ENCODE data around the gene GDF2.

Gene GDF2

GRCh38 chr10:47286591-47287315 is 35.5 kb upstream of the GDF2 start:
- Mint-ChIP-seq H3K27ac (peak overlapping the region; percentile 69), H3K27me3 (no peaks in the 10 kb centered on the region)

GRCh38 chr10:47287365-47287802 is 34.9 kb upstream of the GDF2 start:
- DNase-seq, result no peak
- H3K9me3 Mint-ChIP-seq, result no peaks in the 10 kb centered on the region
- no peaks in the 10 kb centered on the region for H3K27me3 Mint-ChIP-seq
- no peaks in the 10 kb centered on the region for H3K36me3 Mint-ChIP-seq (ENCODE audit: low read depth)
- no peak overlapping the region for H3K27ac Mint-ChIP-seq
- H3K4me1 Mint-ChIP-seq (ENCODE audit: low read depth), result peaks cover 28% of the 10 kb centered on the region
- H3K4me3 Mint-ChIP-seq, result no peak overlapping the region

More at GRCh38 chr10:47286591-47287315, 35.5 kb upstream of the GDF2 start:
- no peak for DNase-seq
- H3K4me1 Mint-ChIP-seq (ENCODE audit: low read depth), result peaks cover 28% of the 10 kb centered on the region
- no peaks in the 10 kb centered on the region for H3K9me3 Mint-ChIP-seq
- H3K36me3 Mint-ChIP-seq (ENCODE audit: low read depth), result no peaks in the 10 kb centered on the region
- no peak overlapping the region for H3K4me3 Mint-ChIP-seq

- Mint-ChIP-seq H3K4me1 (ENCODE audit: low read depth) (peaks cover 28% of the 10 kb centered on the region), H3K27me3 (no peaks in the 10 kb centered on the region), H3K27ac (no peak overlapping the region), H3K4me3 (no peak overlapping the region), H3K9me3 (no peaks in the 10 kb centered on the region), H3K36me3 (ENCODE audit: low read depth) (no peaks in the 10 kb centered on the region)
- DNase-seq, result no peak
Measured at GRCh38 chr10:47287805-47288204, 34.4 kb upstream of the GDF2 start.

GRCh38 chr10:47288236-47288635 is 34.0 kb upstream of the GDF2 start:
- Mint-ChIP-seq H3K4me3 (no peak overlapping the region), H3K36me3 (ENCODE audit: low read depth) (no peaks in the 10 kb centered on the region), H3K4me1 (ENCODE audit: low read depth) (peaks cover 28% of the 10 kb centered on the region), H3K9me3 (no peaks in the 10 kb centered on the region), H3K27me3 (no peaks in the 10 kb centered on the region), H3K27ac (no peak overlapping the region)
- DNase-seq, result no peak

GRCh38 chr10:47288916-47289495 is 33.2 kb upstream of the GDF2 start:
- no peaks in the 10 kb centered on the region for H3K36me3 Mint-ChIP-seq (ENCODE audit: low read depth)
- H3K27ac Mint-ChIP-seq, result no peak overlapping the region
- H3K4me1 Mint-ChIP-seq (ENCODE audit: low read depth), result peaks cover 28% of the 10 kb centered on the region
- no peaks in the 10 kb centered on the region for H3K27me3 Mint-ChIP-seq
- no peak for DNase-seq
- H3K9me3 Mint-ChIP-seq, result no peaks in the 10 kb centered on the region
- H3K4me3 Mint-ChIP-seq, result no peak overlapping the region

- DNase-seq, result no peak
- no peaks in the 10 kb centered on the region for H3K27me3 Mint-ChIP-seq
- no peaks in the 10 kb centered on the region for H3K9me3 Mint-ChIP-seq
- peaks cover 26% of the 10 kb centered on the region for H3K4me1 Mint-ChIP-seq (ENCODE audit: low read depth)
- no peaks in the 10 kb centered on the region for H3K36me3 Mint-ChIP-seq (ENCODE audit: low read depth)
- H3K4me3 Mint-ChIP-seq, result no peak overlapping the region
- H3K27ac Mint-ChIP-seq, result no peak overlapping the region
Measured at GRCh38 chr10:47289921-47290320, 32.3 kb upstream of the GDF2 start.

- no peaks in the 10 kb centered on the region for H3K36me3 Mint-ChIP-seq (ENCODE audit: low read depth)
- no peaks in the 10 kb centered on the region for H3K9me3 Mint-ChIP-seq
- peaks cover 22% of the 10 kb centered on the region for H3K4me1 Mint-ChIP-seq (ENCODE audit: low read depth)
- no peaks in the 10 kb centered on the region for H3K27me3 Mint-ChIP-seq
- no peak for DNase-seq
- no peak overlapping the region for H3K4me3 Mint-ChIP-seq
- H3K27ac Mint-ChIP-seq, result no peak overlapping the region
Measured at GRCh38 chr10:47290338-47290737, 31.9 kb upstream of the GDF2 start.

GRCh38 chr10:47291682-47292081 is 30.6 kb upstream of the GDF2 start:
- Mint-ChIP-seq H3K4me1 (ENCODE audit: low read depth) (peaks cover 9% of the 10 kb centered on the region), H3K36me3 (ENCODE audit: low read depth) (no peaks in the 10 kb centered on the region), H3K4me3 (no peak overlapping the region), H3K9me3 (no peaks in the 10 kb centered on the region), H3K27me3 (no peaks in the 10 kb centered on the region), H3K27ac (no peak overlapping the region)
- no peak for DNase-seq

- H3K27ac Mint-ChIP-seq, result no peak overlapping the region
- H3K9me3 Mint-ChIP-seq, result no peaks in the 10 kb centered on the region
- H3K36me3 Mint-ChIP-seq (ENCODE audit: low read depth), result no peaks in the 10 kb centered on the region
- DNase-seq, result no peak
- H3K4me3 Mint-ChIP-seq, result no peak overlapping the region
- H3K27me3 Mint-ChIP-seq, result peaks cover 5% of the 10 kb centered on the region
- no peaks in the 10 kb centered on the region for H3K4me1 Mint-ChIP-seq (ENCODE audit: low read depth)
Measured at GRCh38 chr10:47294057-47294456, 28.2 kb upstream of the GDF2 start.

GRCh38 chr10:47294501-47294900 is 27.8 kb upstream of the GDF2 start:
- no peak for DNase-seq
- no peaks in the 10 kb centered on the region for H3K9me3 Mint-ChIP-seq
- H3K27ac Mint-ChIP-seq, result no peak overlapping the region
- no peak overlapping the region for H3K4me3 Mint-ChIP-seq
- H3K4me1 Mint-ChIP-seq (ENCODE audit: low read depth), result peaks cover 2% of the 10 kb centered on the region
- H3K36me3 Mint-ChIP-seq (ENCODE audit: low read depth), result no peaks in the 10 kb centered on the region
- peaks cover 9% of the 10 kb centered on the region for H3K27me3 Mint-ChIP-seq

- H3K27me3 Mint-ChIP-seq, result peaks cover 12% of the 10 kb centered on the region
- no peak overlapping the region for H3K4me3 Mint-ChIP-seq
- H3K36me3 Mint-ChIP-seq (ENCODE audit: low read depth), result no peaks in the 10 kb centered on the region
- H3K27ac Mint-ChIP-seq, result no peak overlapping the region
- H3K4me1 Mint-ChIP-seq (ENCODE audit: low read depth), result peaks cover 5% of the 10 kb centered on the region
- no peaks in the 10 kb centered on the region for H3K9me3 Mint-ChIP-seq
- no peak for DNase-seq
Measured at GRCh38 chr10:47295411-47295810, 26.8 kb upstream of the GDF2 start.

GRCh38 chr10:47296156-47296894 is 25.9 kb upstream of the GDF2 start:
- Mint-ChIP-seq H3K4me3 (no peak overlapping the region), H3K27me3 (peaks cover 19% of the 10 kb centered on the region), H3K4me1 (ENCODE audit: low read depth) (peaks cover 9% of the 10 kb centered on the region), H3K27ac (no peak overlapping the region), H3K9me3 (no peaks in the 10 kb centered on the region), H3K36me3 (ENCODE audit: low read depth) (no peaks in the 10 kb centered on the region)
- DNase-seq, result no peak

- peaks cover 9% of the 10 kb centered on the region for H3K4me1 Mint-ChIP-seq (ENCODE audit: low read depth)
Measured at GRCh38 chr10:47296941-47297340, 25.3 kb upstream of the GDF2 start.

GRCh38 chr10:47297866-47298540 is 24.3 kb upstream of the GDF2 start:
- no peak overlapping the region for H3K4me3 Mint-ChIP-seq
- DNase-seq, result no peak
- no peak overlapping the region for H3K27ac Mint-ChIP-seq

More at GRCh38 chr10:47296941-47297340, 25.3 kb upstream of the GDF2 start:
- Mint-ChIP-seq H3K4me3 (no peak overlapping the region), H3K9me3 (no peaks in the 10 kb centered on the region), H3K27ac (no peak overlapping the region), H3K36me3 (ENCODE audit: low read depth) (no peaks in the 10 kb centered on the region), H3K27me3 (peaks cover 21% of the 10 kb centered on the region)
- DNase-seq, result no peak

More at GRCh38 chr10:47297866-47298540, 24.3 kb upstream of the GDF2 start:
- H3K4me1 Mint-ChIP-seq (ENCODE audit: low read depth), result peaks cover 14% of the 10 kb centered on the region
- no peaks in the 10 kb centered on the region for H3K36me3 Mint-ChIP-seq (ENCODE audit: low read depth)
- peaks cover 25% of the 10 kb centered on the region for H3K27me3 Mint-ChIP-seq
- H3K9me3 Mint-ChIP-seq, result no peaks in the 10 kb centered on the region
